ENCODE measurements around the gene ST6GAL1.

- no peak for TF ChIP-seq CHD2 (IDR thresholded peaks at IDR 0.05; ENCODE audit: low read length, partially characterized antibody)
- no peak for TF ChIP-seq SMC3 (IDR thresholded peaks at IDR 0.05; ENCODE audit: low read depth, low read length)
Measured at GRCh38 chr3:187044867-187045552, 114.7 kb downstream of the ST6GAL1 start.

Data from SK-N-SH (cell line).